ENCODE data around the gene L3HYPDH. TPM values are rescaled to one million over a fixed set of nuclear protein-coding genes. Genes with fewer than 3 reads are reported as not detected.
"Not testable (repeated sequence)": the region's sequence is repeated elsewhere in the genome, so short reads cannot be mapped to it uniquely, and the experiment has no call there.

The L3HYPDH gene
- total RNA-seq, 2 donors from 2014 or later, result 15.5 to 16.4 TPM

GRCh38 chr14:59461891-59462290 is 22.3 kb downstream of the L3HYPDH start:
- H3K4me1 Mint-ChIP-seq, result no peaks in the 10 kb centered on the region
- ATAC-seq (replicated peaks), result no peak
- H3K4me3 Mint-ChIP-seq, result no peak overlapping the region
- H3K27me3 Mint-ChIP-seq, result no peaks in the 10 kb centered on the region
- no peaks in the 10 kb centered on the region for H3K9me3 Mint-ChIP-seq
- H3K27ac Mint-ChIP-seq, result no peak overlapping the region
- peaks cover 8% of the 10 kb centered on the region for H3K36me3 Mint-ChIP-seq (ENCODE audit: low read depth)

GRCh38 chr14:59460378-59460777 is 23.8 kb downstream of the L3HYPDH start:
- Mint-ChIP-seq H3K36me3 (ENCODE audit: low read depth) (peaks cover 11% of the 10 kb centered on the region), H3K4me3 (no peak overlapping the region), H3K9me3 (no peaks in the 10 kb centered on the region), H3K27ac (no peak overlapping the region), H3K27me3 (no peaks in the 10 kb centered on the region), H3K4me1 (no peaks in the 10 kb centered on the region)
- ATAC-seq (replicated peaks), result no peak

GRCh38 chr14:59458486-59458885 is 25.7 kb downstream of the L3HYPDH start:
- H3K27ac Mint-ChIP-seq, result no peak overlapping the region
- no peak overlapping the region for H3K4me3 Mint-ChIP-seq
- no peaks in the 10 kb centered on the region for H3K27me3 Mint-ChIP-seq
- peaks cover 11% of the 10 kb centered on the region for H3K36me3 Mint-ChIP-seq (ENCODE audit: low read depth)
- H3K9me3 Mint-ChIP-seq, result no peaks in the 10 kb centered on the region
- no peaks in the 10 kb centered on the region for H3K4me1 Mint-ChIP-seq
- no peak for ATAC-seq (replicated peaks)

- no peaks in the 10 kb centered on the region for H3K4me1 Mint-ChIP-seq
- H3K27me3 Mint-ChIP-seq, result no peaks in the 10 kb centered on the region
- H3K27ac Mint-ChIP-seq, result no peak overlapping the region
- no peak overlapping the region for H3K4me3 Mint-ChIP-seq
- no peaks in the 10 kb centered on the region for H3K9me3 Mint-ChIP-seq
- no peak for ATAC-seq (replicated peaks)
- peaks cover 11% of the 10 kb centered on the region for H3K36me3 Mint-ChIP-seq (ENCODE audit: low read depth)
Observed at GRCh38 chr14:59455411-59455810, 28.8 kb downstream of the L3HYPDH start.

GRCh38 chr14:59454139-59454538 is 30.1 kb downstream of the L3HYPDH start:
- ATAC-seq (replicated peaks), result no peak
- Mint-ChIP-seq H3K36me3 (ENCODE audit: low read depth) (peaks cover 11% of the 10 kb centered on the region), H3K27ac (no peak overlapping the region), H3K4me3 (no peak overlapping the region), H3K4me1 (no peaks in the 10 kb centered on the region), H3K27me3 (no peaks in the 10 kb centered on the region), H3K9me3 (no peaks in the 10 kb centered on the region)

- Mint-ChIP-seq H3K36me3 (ENCODE audit: low read depth) (peaks cover 2% of the 10 kb centered on the region), H3K27me3 (no peaks in the 10 kb centered on the region), H3K27ac (no peak overlapping the region), H3K4me1 (no peaks in the 10 kb centered on the region), H3K4me3 (no peak overlapping the region), H3K9me3 (no peaks in the 10 kb centered on the region)
- ATAC-seq (replicated peaks), result no peak
Observed at GRCh38 chr14:59451849-59452248, 32.4 kb downstream of the L3HYPDH start.

GRCh38 chr14:59450716-59451115 is 33.5 kb downstream of the L3HYPDH start:
- no peaks in the 10 kb centered on the region for H3K9me3 Mint-ChIP-seq
- H3K27ac Mint-ChIP-seq, result no peak overlapping the region
- H3K27me3 Mint-ChIP-seq, result no peaks in the 10 kb centered on the region

GRCh38 chr14:59448673-59449072 is 35.5 kb downstream of the L3HYPDH start:
- H3K36me3 Mint-ChIP-seq (ENCODE audit: low read depth); ATAC-seq (replicated peaks); H3K27ac Mint-ChIP-seq; H3K4me3 Mint-ChIP-seq; H3K4me1 Mint-ChIP-seq; H3K9me3 Mint-ChIP-seq; H3K27me3 Mint-ChIP-seq: not testable (repeated sequence)

More at GRCh38 chr14:59450716-59451115, 33.5 kb downstream of the L3HYPDH start:
- no peaks in the 10 kb centered on the region for H3K36me3 Mint-ChIP-seq (ENCODE audit: low read depth)
- H3K4me1 Mint-ChIP-seq, result no peaks in the 10 kb centered on the region
- ATAC-seq (replicated peaks), result no peak
- H3K4me3 Mint-ChIP-seq, result no peak overlapping the region

- Mint-ChIP-seq H3K36me3 (ENCODE audit: low read depth) (no peaks in the 10 kb centered on the region), H3K4me3 (no peak overlapping the region), H3K9me3 (no peaks in the 10 kb centered on the region), H3K27me3 (no peaks in the 10 kb centered on the region), H3K4me1 (no peaks in the 10 kb centered on the region), H3K27ac (no peak overlapping the region)
- ATAC-seq (replicated peaks), result no peak
Observed at GRCh38 chr14:59439256-59439965, 44.8 kb downstream of the L3HYPDH start.

- Mint-ChIP-seq H3K4me1 (no peaks in the 10 kb centered on the region), H3K27me3 (no peaks in the 10 kb centered on the region), H3K36me3 (ENCODE audit: low read depth) (no peaks in the 10 kb centered on the region), H3K9me3 (no peaks in the 10 kb centered on the region), H3K4me3 (no peak overlapping the region), H3K27ac (no peak overlapping the region)
- no peak for ATAC-seq (replicated peaks)
Observed at GRCh38 chr14:59438195-59438647, 46.0 kb downstream of the L3HYPDH start.

GRCh38 chr14:59435987-59436386 is 48.2 kb downstream of the L3HYPDH start:
- Mint-ChIP-seq H3K36me3 (ENCODE audit: low read depth) (no peaks in the 10 kb centered on the region), H3K27ac (no peak overlapping the region), H3K4me1 (no peaks in the 10 kb centered on the region), H3K27me3 (no peaks in the 10 kb centered on the region), H3K4me3 (no peak overlapping the region), H3K9me3 (no peaks in the 10 kb centered on the region)
- no peak for ATAC-seq (replicated peaks)

GRCh38 chr14:59435101-59435500 is 49.1 kb downstream of the L3HYPDH start:
- no peak overlapping the region for H3K4me3 Mint-ChIP-seq
- ATAC-seq (replicated peaks), result no peak
- H3K27me3 Mint-ChIP-seq, result no peaks in the 10 kb centered on the region
- H3K9me3 Mint-ChIP-seq, result no peaks in the 10 kb centered on the region
- no peaks in the 10 kb centered on the region for H3K36me3 Mint-ChIP-seq (ENCODE audit: low read depth)
- no peaks in the 10 kb centered on the region for H3K4me1 Mint-ChIP-seq
- no peak overlapping the region for H3K27ac Mint-ChIP-seq

GRCh38 chr14:59429790-59430189 is 54.4 kb downstream of the L3HYPDH start:
- Mint-ChIP-seq H3K9me3 (no peaks in the 10 kb centered on the region), H3K4me1 (no peaks in the 10 kb centered on the region), H3K27me3 (peaks cover 15% of the 10 kb centered on the region), H3K4me3 (no peak overlapping the region), H3K36me3 (ENCODE audit: low read depth) (no peaks in the 10 kb centered on the region), H3K27ac (no peak overlapping the region)
- ATAC-seq (replicated peaks), result no peak

- Mint-ChIP-seq H3K27me3 (peaks cover 17% of the 10 kb centered on the region), H3K4me3 (no peak overlapping the region), H3K4me1 (no peaks in the 10 kb centered on the region), H3K9me3 (no peaks in the 10 kb centered on the region), H3K36me3 (ENCODE audit: low read depth) (no peaks in the 10 kb centered on the region), H3K27ac (no peak overlapping the region)
- ATAC-seq (replicated peaks), result peak; percentile 51
Observed at GRCh38 chr14:59428581-59429012, 55.6 kb downstream of the L3HYPDH start.

- no peaks in the 10 kb centered on the region for H3K36me3 Mint-ChIP-seq (ENCODE audit: low read depth)
- H3K4me3 Mint-ChIP-seq, result no peak overlapping the region
- no peaks in the 10 kb centered on the region for H3K9me3 Mint-ChIP-seq
- H3K27ac Mint-ChIP-seq, result no peak overlapping the region
- peaks cover 17% of the 10 kb centered on the region for H3K27me3 Mint-ChIP-seq
- no peaks in the 10 kb centered on the region for H3K4me1 Mint-ChIP-seq
- peak; percentile 55 for ATAC-seq (replicated peaks)
Observed at GRCh38 chr14:59427653-59428580, 56.3 kb downstream of the L3HYPDH start.

All from activated T-helper 17 cell treated with anti-CD3 and anti-CD28 coated beads, Interleukin-2, amount 50 U/mL, for 72 hours (primary cell).